SJCRH30 (cell line): ENCODE data around the gene ZNF784. TPM values are rescaled to one million over a fixed set of nuclear protein-coding genes. Genes with fewer than 3 reads are reported as not detected.
A peak's percentile ranks its signal among the peaks of the same experiment; 100 is the strongest.

Source experiments
- DNase-seq, 2 experiments: peaks; one replicate each; pipeline ENCODE4 v3.0.0-alpha.2; 2015 to 2020
- H3K27ac ChIP-seq: fragments of 250-450 bp; sonication (Bioruptor Pico); 2 replicates; pipeline ENCODE4 v1.5.1; 2020; ENCODE audit warnings: mild to moderate bottlenecking, moderate library complexity
- H3K27me3 ChIP-seq: fragments of 250-450 bp; sonication (Bioruptor Pico); 2 replicates; pipeline ENCODE4 v1.5.1; 2020; ENCODE audit warnings: mild to moderate bottlenecking, moderate library complexity
- H3K36me3 ChIP-seq: fragments of 250-450 bp; sonication (Bioruptor Pico); 2 replicates; pipeline ENCODE4 v1.5.1; 2020; ENCODE audit warnings: mild to moderate bottlenecking, moderate library complexity
- H3K4me1 ChIP-seq: fragments of 250-450 bp; sonication (Bioruptor Pico); 2 replicates; pipeline ENCODE4 v1.5.1; 2020; ENCODE audit warnings: mild to moderate bottlenecking, moderate library complexity
- H3K4me3 ChIP-seq: fragments of 250-450 bp; sonication (Bioruptor Pico); 2 replicates; pipeline ENCODE4 v1.5.1; 2020; ENCODE audit warnings: mild to moderate bottlenecking, moderate library complexity
- H3K9me3 ChIP-seq: fragments of 250-450 bp; sonication (Bioruptor Pico); replicated peaks from 2 replicates; pipeline ENCODE4 v1.5.1; 2020; ENCODE audit warnings: mild to moderate bottlenecking, moderate library complexity
- total RNA-seq: library from RNA; depleted of rRNA; stranded (reverse); fragments of >200 nt; shearing (Covaris generic); gene quantifications from 2 replicates; pipeline ENCODE4 v1.2.3, GENCODE V29; 2014; rRNA removed

ZNF784 gene, protein sequence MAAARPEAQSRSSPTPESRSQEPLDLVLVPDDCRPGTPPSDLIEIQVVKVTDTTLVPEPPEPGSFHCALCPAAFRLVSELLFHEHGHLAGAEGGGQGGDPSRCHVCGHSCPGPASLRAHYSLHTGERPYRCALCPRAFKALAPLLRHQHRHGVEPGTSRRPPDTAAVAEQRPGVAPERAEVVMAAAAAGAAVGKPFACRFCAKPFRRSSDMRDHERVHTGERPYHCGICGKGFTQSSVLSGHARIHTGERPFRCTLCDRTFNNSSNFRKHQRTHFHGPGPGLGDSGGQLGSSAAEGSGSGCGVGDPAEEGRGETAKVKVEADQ
- total RNA-seq: 2.7 and 3.1 TPM in 2 replicates

DNA sequence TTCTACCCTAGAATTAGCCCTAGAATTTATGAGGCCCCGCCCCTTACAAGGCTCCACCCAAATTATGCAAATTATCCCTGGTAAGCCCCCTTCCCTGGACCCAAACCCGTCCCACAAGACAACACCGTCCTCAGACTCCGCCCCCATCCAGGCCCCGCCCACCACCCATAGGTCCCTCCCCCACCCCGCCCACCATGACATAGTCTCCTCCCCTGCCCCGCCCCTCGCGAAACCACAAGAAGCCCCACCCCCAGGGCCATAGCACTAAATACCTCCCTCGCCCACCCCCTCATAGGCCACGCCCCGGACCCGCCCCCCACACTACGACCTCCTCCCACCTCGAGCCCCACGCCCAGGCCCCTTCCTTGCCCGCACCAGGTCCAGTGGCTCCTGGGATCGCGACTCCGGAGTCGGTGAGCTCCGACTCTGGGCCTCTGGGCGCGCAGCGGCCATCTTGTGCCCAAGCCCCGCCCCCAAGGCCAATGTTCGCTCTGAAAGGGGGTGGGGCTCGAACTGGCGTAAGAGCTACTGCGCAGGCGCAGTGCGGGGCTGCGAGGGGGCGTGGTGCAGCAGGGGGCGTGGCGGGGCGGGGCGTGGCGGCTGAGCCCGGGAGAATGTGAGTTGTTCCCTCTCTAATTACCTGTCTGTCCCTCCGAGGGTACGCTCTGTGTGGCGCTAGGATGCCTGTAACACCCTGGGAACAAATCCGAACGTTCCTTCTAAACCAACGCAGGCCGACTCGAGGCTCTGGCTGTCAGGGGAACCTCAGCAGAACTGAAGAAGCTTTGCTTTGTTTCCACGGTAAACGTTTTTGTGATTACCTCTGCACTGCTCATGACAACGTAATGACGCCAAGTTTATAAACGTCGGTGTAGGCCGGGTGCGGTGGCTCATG, at the start of gene ZNF784:
Gene ZNF784 (minus strand): TSS at position 458 of the 895 bp plus-strand sequence. CDS start 5 bp downstream, at position 453.
- Histone ChIP-seq H3K4me1 (no peaks in the 10 kb centered on the region), H3K36me3 (0 out of 2 replicates have a peak, but pooled peaks cover 2% of the 10 kb centered on the region), H3K9me3 (no peaks in the 10 kb centered on the region), H3K27ac (peak within 1 kb of the TSS; percentile 78), H3K27me3 (no peaks in the 10 kb centered on the region), H3K4me3 (peak within 1 kb of the TSS; percentile 63)
- peak; percentile 93 to 96 for DNase-seq

DNA sequence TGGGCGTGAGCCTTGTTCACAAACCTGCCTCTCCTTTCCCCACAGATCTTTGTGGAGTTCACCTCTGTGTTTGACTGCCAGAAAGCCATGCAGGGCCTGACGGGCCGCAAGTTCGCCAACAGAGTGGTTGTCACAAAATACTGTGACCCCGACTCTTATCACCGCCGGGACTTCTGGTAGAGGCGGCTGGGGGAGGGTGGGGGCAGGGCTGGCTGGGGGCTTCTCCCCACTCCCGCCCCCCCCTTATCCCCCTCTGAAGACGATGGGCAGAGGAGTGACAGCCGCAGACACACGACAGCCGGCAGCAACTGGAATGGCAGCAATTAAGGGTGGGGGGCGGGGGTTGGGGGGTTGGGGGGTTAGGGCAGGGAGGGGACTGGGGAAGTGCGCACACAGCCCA, 49.5 kb upstream of the ZNF784 start:
- H3K27me3 ChIP-seq: no peaks in the 10 kb centered on the region
- no peak overlapping the region for H3K4me3 ChIP-seq
- peaks cover 18% of the 10 kb centered on the region for H3K36me3 ChIP-seq
- peaks cover 3% of the 10 kb centered on the region; the same call in 1 of the 2 replicates for H3K4me1 ChIP-seq
- H3K27ac ChIP-seq: no peak overlapping the region
- DNase-seq: no peak
- H3K9me3 ChIP-seq: no peaks in the 10 kb centered on the region

DNA sequence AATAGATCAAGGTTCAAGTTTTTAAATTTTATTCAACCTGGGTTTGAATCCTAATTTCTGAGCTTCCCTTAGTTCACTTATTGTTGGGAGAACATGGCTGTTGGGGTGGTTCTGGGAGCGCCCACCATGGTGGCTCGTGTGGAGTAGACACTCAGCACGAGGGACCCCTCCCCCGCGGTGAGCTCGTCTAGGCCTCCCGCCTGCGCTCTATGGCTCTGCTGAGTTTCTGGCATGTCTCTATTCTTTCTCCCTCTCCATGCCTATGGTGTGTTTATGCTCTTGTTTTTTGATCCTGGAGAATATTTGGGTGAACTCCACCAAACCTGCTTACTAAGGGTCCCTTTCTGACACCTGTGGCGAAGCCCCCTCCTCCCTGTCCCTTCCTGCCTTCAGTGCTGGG, 49.1 kb upstream of the ZNF784 start:
- DNase-seq: no peak
- no peak overlapping the region for H3K27ac ChIP-seq
- H3K36me3 ChIP-seq: peaks cover 21% of the 10 kb centered on the region
- peaks cover 3% of the 10 kb centered on the region; the same call in 1 of the 2 replicates for H3K4me1 ChIP-seq
- H3K4me3 ChIP-seq: no peak overlapping the region
- no peaks in the 10 kb centered on the region for H3K27me3 ChIP-seq
- no peaks in the 10 kb centered on the region for H3K9me3 ChIP-seq

DNA sequence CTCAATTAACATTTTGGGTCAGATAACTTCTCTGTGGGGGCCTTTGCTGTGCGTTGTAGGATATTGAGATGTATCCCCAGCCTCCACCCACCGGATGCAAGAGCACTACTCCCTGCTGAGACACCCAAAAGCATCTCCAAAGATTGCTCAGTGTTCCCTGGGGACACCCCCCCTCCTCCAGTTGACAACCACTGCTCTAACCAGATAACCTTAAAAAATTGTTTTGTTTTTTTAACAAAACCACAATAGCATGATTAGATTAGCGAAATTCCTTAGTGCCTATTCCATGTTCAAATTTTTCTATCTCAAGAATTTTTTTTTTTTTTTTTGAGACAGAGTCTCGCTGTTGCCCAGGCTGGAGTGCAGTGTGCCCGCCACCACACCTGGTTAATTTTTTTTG, 48.1 kb upstream of the ZNF784 start:
- Histone ChIP-seq H3K27ac (no peak overlapping the region), H3K4me3 (no peak overlapping the region), H3K4me1 (peaks cover 3% of the 10 kb centered on the region; the same call in 1 of the 2 replicates), H3K9me3 (no peaks in the 10 kb centered on the region), H3K36me3 (peaks cover 28% of the 10 kb centered on the region), H3K27me3 (no peaks in the 10 kb centered on the region)
- no peak for DNase-seq

DNA sequence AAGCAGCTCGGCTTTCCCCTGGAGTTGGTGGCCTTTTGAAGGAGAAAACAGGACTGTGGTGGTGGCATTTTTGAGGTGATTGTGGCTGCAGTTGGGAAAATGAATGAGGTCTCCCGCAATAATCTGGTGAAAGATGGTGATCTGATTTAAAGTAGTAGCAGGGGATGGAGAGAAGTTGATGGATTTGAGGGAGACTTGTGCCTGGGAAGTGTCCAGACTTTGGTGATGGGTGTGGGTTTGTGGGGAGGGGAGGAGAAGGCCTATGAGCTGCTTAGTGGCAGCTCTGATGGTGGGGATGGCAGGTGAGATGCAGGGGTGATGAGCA, 46.6 kb upstream of the ZNF784 start:
- Histone ChIP-seq H3K4me3 (no peak overlapping the region), H3K36me3 (peaks cover 40% of the 10 kb centered on the region), H3K4me1 (peaks cover 3% of the 10 kb centered on the region; the same call in 1 of the 2 replicates), H3K9me3 (no peaks in the 10 kb centered on the region), H3K27me3 (no peaks in the 10 kb centered on the region), H3K27ac (no peak overlapping the region)
- no peak for DNase-seq

DNA sequence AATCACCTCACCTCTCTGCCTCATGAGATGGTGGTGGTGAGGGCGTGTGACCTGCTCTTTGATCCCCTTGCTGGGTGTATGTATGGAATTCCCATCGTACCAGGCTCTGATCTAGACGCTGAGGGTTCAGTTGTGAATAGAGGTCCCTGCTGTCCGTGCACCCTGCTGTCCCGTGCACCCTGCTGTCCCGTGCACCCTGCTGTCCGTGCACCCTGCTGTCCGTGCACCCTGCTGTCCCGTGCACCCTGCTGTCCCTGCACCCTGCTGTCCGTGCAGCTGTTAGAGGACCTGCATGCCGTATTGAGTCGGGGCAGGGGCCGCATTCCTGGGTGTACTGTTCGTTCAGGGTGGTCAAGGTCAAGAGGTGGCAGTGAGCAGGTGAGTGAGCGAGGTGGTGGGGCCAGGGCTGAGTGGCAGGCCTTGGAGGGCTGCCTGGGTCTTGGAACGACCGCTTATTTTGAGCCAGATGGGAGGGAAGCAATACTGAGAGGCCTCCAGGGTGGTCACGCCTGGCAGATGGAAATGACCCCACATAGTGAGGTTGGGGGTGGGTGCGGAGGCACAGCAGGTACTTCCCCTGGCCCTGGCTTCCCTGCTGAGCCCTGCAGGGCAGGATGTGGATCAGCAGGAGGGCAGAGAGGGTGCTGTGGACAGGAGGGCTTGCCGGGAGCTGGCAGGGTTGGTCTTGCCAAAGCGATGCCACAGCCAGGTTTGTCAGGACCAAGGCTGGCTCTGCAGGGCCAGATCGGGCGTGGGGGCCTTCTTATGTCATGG, 46.1 kb upstream of the ZNF784 start:
- peaks cover 3% of the 10 kb centered on the region; the same call in 1 of the 2 replicates for H3K4me1 ChIP-seq
- peak; percentile 35 to 38 for DNase-seq
- H3K27me3 ChIP-seq: no peaks in the 10 kb centered on the region
- H3K4me3 ChIP-seq: no peak overlapping the region
- no peaks in the 10 kb centered on the region for H3K9me3 ChIP-seq
- peaks cover 46% of the 10 kb centered on the region for H3K36me3 ChIP-seq
- no peak overlapping the region for H3K27ac ChIP-seq

DNA sequence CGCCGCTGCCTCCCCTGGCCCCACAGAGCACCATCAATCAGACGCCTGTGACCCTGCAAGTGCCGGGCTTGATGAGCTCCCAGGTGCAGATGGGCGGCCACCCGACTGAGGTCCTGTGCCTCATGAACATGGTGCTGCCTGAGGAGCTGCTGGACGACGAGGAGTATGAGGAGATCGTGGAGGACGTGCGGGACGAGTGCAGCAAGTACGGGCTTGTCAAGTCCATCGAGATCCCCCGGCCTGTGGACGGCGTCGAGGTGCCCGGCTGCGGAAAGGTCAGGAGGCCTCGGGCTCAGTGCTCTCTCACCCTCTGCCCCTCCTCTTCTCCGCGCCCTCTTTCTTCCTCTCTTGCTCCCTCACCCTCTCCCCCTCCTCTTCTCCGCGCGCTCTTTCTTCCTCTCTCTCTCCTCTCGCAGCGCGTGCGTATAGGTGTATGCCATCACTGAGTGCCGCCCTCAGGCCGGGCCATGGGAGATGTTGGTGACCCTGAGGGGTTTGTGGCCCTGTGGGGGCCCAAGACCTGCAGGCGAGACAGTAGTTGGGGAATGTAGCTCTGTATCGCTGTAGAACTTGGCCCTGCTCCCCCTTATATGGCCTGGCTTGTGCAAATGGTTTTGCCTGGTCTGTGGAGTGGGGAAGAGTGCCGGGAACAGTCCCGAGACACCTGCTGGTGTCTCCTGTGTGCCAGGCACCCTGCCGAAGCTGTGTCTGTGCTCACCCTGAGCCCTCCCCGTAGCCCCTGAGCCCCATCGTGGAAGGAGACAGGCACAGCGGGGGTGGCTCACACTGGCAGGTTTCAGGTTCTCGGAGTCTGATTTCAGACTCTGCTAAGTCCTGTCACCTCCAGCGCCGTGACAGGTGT, 45.3 kb upstream of the ZNF784 start:
- no peak overlapping the region for H3K27ac ChIP-seq

DNA sequence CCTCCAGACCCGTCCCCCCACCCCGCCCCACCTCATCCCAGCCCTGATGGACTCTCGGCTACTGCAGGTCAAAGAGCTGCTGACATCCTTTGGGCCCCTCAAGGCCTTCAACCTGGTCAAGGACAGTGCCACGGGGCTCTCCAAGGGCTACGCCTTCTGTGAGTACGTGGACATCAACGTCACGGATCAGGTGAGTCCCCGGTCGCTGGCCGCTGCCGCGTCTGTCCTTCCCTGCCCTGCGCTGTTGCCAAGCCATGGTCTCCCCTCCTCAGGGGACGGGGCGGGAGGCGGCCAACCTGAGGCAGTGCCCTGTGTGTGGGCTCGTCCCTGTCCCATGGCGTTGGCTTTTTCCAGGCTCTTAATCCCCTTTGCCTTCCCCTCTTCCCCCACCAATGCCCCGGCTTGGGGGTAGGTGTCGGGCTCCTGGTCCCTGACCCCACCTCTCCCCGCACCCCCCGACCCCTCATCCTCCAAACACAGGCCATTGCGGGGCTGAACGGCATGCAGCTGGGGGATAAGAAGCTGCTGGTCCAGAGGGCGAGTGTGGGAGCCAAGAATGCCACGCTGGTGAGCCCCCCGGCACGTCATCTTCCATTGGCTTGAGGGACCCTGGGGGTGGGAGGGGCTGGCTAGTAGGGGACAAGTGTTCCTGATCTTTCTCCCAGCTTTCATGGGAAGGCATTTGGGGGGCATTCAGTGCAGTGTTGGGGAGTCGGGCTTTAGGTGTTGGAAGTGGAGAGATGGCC, 44.4 kb upstream of the ZNF784 start:
- Histone ChIP-seq H3K4me3 (no peak overlapping the region), H3K9me3 (no peaks in the 10 kb centered on the region), H3K27ac (no peak overlapping the region), H3K4me1 (peaks cover 3% of the 10 kb centered on the region; the same call in 1 of the 2 replicates), H3K27me3 (no peaks in the 10 kb centered on the region), H3K36me3 (peaks cover 57% of the 10 kb centered on the region)
- no peak for DNase-seq

More for the DNA sequence above, 45.3 kb upstream of the ZNF784 start:
- no peak for DNase-seq
- Histone ChIP-seq H3K27me3 (no peaks in the 10 kb centered on the region), H3K4me3 (no peak overlapping the region), H3K4me1 (peaks cover 3% of the 10 kb centered on the region; the same call in 1 of the 2 replicates), H3K36me3 (peaks cover 50% of the 10 kb centered on the region), H3K9me3 (no peaks in the 10 kb centered on the region)

DNA sequence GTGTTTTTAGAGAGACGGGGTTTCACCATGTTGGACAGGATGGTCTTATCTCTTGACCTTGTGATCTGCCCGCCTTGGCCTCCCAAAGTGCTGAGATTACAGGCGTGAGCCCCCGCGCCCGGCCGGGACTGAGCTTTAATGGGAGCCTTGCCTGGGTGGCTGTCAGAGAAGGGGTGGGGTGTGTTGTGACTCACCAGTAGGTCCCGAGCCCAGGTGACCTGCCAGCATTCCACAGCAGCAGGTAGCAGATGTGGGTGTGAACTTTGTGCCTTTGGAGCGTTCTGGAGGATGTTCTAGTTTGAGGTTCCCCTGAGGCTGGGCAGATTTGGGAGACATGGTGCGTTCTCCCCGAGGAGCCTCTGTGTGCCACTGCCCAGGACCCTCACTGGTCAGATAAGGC, 43.6 kb upstream of the ZNF784 start:
- H3K36me3 ChIP-seq: peaks cover 65% of the 10 kb centered on the region

DNA sequence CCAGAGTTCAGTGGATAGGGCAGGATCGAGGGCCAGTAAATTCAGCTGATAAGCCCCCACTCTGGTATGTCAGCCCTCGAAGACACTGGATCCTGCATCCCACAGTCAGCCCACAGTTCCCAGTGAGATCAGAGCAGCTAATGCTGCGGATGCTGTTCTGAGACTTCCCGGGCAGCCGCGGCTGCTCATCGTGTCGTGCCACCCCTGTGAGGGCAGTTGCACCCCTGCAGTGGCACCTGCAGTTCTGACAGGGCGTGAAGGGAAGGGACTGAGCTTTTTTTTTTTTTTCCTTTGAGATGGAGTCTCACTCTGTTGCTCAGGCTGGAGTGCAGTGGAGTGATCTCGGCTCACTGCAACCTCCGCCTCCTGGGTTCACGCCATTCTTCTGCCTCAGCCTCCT, 43.1 kb upstream of the ZNF784 start:
- Histone ChIP-seq H3K36me3 (peaks cover 69% of the 10 kb centered on the region), H3K4me3 (no peak overlapping the region), H3K9me3 (no peaks in the 10 kb centered on the region), H3K4me1 (peaks cover 3% of the 10 kb centered on the region; the same call in 1 of the 2 replicates), H3K27ac (no peak overlapping the region), H3K27me3 (no peaks in the 10 kb centered on the region)
- no peak for DNase-seq

More for the DNA sequence above, 43.6 kb upstream of the ZNF784 start:
- Histone ChIP-seq H3K27ac (no peak overlapping the region), H3K4me1 (peaks cover 3% of the 10 kb centered on the region; the same call in 1 of the 2 replicates), H3K9me3 (no peaks in the 10 kb centered on the region), H3K4me3 (no peak overlapping the region), H3K27me3 (no peaks in the 10 kb centered on the region)
- DNase-seq: no peak

DNA sequence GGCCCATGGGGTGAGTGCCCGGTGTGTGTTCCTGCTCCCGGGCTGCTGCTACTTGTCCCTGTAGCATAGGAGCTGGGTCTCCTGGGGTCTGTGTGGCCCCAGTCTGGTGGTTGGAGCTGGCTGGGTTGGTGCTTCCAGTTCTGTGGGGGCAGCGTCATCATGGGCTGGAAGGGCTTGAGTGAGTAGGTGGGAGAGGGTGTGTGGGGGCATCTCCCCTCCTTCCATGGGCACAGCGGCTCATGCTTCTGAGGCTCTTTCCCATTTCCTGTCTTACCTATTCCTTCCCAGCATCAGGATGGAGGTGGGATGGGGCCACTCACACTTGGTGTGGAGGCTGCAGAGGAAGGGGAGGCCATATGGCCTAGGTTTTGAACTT, 42.6 kb upstream of the ZNF784 start:
- DNase-seq: no peak
- Histone ChIP-seq H3K27me3 (no peaks in the 10 kb centered on the region), H3K36me3 (peaks cover 68% of the 10 kb centered on the region), H3K4me3 (no peak overlapping the region), H3K9me3 (no peaks in the 10 kb centered on the region), H3K27ac (no peak overlapping the region), H3K4me1 (no peaks in the 10 kb centered on the region)

DNA sequence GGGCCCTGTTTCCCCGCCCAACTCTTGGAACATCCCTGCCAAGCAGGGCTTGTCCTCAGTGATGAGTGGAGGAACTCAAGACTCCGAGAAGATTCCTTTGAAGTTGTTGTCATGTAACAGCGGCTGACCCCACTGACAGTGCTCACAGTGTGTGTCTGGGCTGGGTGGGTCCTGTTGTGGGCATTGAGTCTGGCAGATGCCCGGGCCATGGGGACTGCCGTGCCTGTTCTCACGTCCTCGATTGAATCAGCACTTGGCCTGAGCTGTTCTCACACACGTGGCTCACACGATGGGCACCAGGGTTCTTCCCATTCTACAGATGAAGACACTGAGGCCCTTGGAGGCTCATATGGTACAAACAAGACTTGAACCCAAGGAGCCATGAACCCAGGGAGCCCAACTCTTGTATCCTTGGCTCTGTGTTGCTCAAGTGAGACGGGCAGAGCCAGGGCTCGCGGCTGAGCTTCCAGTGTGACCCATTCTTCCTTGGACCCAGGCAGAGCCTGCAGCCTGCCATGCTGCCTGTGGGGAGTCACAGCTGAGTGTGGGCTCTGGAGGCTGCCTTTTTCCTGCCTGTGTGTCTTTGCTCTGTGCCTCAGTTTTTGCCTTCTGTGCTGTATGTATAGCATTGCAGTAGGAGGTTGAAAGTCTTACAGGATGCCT, 42.1 kb upstream of the ZNF784 start:
- no peak for DNase-seq
- no peaks in the 10 kb centered on the region for H3K27me3 ChIP-seq
- H3K36me3 ChIP-seq: peaks cover 69% of the 10 kb centered on the region
- H3K27ac ChIP-seq: no peak overlapping the region
- no peaks in the 10 kb centered on the region for H3K9me3 ChIP-seq
- no peak overlapping the region for H3K4me3 ChIP-seq
- no peaks in the 10 kb centered on the region for H3K4me1 ChIP-seq
